HL-60/S4 (cell line): ENCODE measurements around the gene TPK1.
"Not testable (repeated sequence)": the region's sequence is repeated elsewhere in the genome, so short reads cannot be mapped to it uniquely, and the experiment has no call there.

ENCODE experiments used
- in situ Hi-C: fragments of 300-500 bp; cut with MboI; formaldehyde crosslinking; loops from 2 replicates; pipeline ENCODE4 v1.14.3; 2022; ENCODE audit warnings: low sequenced_read_pairs

The TPK1 gene

DNA sequence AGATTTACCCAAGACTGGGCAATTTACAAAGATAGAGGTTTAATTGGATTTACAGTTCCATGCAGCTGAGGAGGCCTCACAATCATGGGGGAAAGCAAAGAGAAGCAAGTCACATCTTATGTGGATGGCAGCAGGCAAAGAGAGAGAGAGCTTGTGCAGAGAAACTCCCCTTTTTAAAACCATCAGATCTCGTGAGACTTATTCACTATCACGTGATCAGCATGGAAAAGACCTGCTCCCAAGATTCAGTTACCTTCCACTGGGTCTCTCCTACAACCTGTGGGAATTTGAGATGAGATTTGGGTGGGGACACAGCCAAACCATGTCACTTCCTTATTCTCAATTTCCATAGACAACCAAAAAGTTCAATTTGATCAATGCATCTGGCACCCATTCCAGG lies 407.4 kb downstream of the TPK1 start:
- in situ Hi-C loops = no loop called here

- in situ Hi-C loops = not testable (repeated sequence)
Measured at GRCh38 chr7:144427539-144427938, 408.3 kb downstream of the TPK1 start.

DNA sequence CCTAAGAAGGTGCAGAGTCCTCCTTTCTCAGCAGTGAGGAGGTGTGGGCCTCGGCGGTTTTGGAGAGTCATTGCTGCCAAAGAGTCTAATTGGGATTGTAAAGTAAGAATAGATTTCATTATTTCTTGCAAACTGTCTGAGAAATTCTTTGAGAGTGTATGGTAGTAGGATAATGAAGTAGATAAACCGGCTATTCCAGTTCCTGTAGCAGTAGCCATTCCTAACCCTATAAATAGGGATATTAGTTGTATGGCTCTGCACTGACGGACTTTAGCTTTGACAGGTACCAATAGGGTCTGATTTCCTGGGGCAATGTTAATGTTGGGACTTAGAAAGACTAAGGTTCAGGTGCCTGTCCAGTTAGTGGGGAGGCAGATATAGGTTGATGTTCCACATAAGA lies 416.9 kb downstream of the TPK1 start:
- in situ Hi-C loops = not testable (repeated sequence)

DNA sequence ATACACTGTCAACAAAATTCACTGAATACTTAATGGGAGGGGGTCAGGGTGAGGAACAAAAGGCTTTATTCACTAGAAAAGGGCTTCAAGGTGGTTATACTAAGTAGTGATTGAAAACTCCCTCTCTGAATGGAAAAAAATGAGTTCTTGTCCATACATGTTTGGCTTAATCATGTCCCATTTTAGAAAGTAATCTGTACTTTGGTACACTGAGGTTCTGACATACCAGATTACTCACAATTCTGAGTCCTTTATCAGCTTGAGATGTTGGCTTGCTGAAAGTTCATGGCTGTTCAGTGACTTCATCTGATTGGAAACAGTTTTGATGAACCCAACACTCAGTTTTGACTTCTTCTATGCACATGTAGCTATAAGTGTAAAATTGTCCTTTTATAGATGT lies 419.5 kb downstream of the TPK1 start:
- in situ Hi-C loops = no loop called here

DNA sequence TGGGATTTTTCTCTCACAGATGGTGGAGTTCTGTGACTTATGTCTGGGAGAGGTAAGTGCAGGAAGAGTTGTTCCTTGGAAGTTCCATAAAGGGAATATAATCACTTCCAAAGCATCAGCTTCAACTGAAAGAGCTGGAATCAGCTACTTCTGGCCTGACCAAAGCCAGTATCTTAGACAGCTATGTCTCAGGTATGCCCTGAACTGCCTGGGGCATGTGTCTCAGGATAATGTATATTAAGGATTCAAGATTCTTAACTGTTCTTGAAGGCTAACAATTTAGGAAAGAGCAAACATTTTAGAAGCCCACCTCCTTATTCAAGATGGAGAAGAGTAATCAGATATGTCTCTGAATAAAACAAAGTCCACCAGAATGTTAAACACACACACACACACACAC lies 420.0 kb downstream of the TPK1 start:
- in situ Hi-C loops = no loop called here

DNA sequence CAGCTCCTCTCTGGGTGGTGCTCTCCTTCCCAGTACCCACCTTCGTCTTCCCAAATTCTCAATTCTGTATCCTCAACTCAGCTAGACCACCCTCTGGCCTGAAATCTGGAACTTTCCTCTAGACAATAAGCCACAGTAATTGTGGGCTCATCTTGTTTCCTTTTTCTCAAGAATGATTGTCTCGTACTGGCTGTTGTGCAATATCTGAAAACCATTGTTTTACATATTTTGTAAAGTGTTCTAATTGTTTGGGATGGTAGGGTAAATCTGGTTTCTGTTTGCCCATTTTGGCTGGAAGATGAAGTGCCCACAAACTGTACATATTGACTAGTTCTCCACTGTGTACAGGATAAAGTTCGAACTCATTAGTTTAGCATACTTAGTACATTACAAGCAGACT lies 421.0 kb downstream of the TPK1 start:
- in situ Hi-C loops = no loop called here

DNA sequence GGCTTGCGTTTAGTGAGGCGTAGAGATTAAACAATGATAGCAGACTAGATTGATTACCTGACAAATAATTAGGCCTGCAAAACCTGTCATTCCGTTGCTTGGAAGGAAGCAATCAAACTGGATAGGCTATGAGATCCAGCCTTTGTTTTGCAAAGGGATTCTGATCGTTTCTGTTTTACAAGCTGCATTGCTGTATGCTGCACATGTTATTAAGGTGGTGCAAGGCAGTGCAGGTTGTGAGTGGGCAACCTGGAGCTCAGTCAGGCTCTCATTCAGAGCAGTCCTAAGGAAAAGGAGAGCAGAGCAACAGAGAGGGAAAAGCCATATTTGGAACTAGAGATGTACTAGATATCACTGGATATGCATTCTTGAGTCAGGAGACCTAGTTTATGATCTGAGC lies 425.4 kb downstream of the TPK1 start:
- in situ Hi-C loops = no loop called here

DNA sequence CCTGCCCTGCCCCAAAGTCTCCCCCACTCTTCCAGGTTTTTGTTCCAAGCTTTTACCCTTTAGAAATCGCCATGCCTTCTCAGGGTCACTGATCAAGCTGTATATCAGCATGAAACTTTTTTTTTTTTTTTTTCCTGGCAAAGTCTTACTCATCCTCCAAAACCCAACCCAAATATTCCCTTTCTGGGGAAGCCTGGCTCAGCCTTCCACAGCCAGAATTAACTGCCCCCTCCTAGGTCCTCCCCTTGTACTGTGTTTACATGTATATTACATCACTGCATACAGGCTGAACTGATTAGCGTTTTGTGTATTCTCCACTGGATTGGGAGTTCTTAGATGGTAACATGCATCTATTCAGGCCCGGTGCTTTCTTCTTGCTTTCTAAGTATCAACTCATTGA lies 427.7 kb downstream of the TPK1 start:
- in situ Hi-C loops = no loop called here

GRCh38 chr7:144407266-144407931 lies 428.5 kb downstream of the TPK1 start:
- in situ Hi-C loops = no loop called here

DNA sequence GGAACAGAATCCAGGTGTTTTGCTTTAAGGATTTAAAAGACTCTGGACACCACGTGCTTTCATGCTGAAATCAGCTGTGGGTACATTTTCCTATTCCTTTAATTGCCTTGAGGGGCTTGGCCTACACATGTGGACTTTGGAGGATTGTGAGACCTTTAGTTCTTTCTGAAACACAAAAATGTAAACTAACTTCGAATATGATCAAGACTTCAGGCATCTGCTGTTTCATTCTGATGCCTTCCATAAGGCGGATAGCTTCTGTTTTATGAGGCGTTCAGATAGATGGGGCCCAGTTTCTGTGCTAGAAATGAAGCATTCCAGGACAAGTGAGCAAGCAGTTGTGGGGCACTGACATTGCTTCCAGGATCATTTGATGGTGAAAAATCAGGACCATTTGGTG lies 430.9 kb downstream of the TPK1 start:
- in situ Hi-C loops = no loop called here

- in situ Hi-C loops = no loop called here
Measured at GRCh38 chr7:144403649-144404061, 432.2 kb downstream of the TPK1 start, which contains the start of gene NOBOX. NOBOX (minus strand) TSS chr7:144403693.

DNA sequence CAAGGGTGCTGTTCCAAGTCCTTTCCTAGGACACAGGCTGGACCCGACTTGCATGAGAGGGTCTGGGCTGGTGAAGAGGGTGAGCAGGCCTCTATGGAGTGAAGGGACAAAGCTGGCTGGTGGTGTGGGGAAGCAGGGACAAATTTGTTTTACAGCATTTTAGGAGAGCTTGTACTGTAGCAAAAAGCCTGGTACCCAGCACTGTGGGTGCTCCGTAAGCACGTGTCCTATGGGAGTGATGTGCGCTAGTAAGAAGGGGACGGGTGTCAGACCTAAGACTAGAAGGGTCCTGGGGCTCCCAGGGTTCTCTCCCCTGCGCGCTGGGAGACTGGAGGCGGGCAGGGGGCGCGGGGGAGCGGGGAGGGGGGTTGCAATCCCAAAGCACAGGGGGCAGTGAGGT lies 432.8 kb downstream of the TPK1 start:
- in situ Hi-C loops = no loop called here
